Breast epithelium (tissue), 3 donors: ENCODE measurements around the gene PLP1. TPM values are rescaled to one million over a fixed set of nuclear protein-coding genes. Genes with fewer than 3 reads are reported as not detected.

Experiments used
- total RNA-seq, 3 donors: library from RNA; depleted of rRNA; stranded (reverse); fragments of >200 nt; gene quantifications; one replicate each; pipeline ENCODE4 v1.1.0, GENCODE V29; 2016

The PLP1 gene
- total RNA-seq, 3 donors from 2014 or later: 1.3 to 3.4 (median 2.2) TPM

Other genes starting within 250 kb of the PLP1 start
- 100 to 1,000 TPM in 2 of 3 donors, 10 to 100 TPM in 1; 99.9 to 216 (median 113) TPM for gene TCEAL4, start 191.3 kb upstream of the PLP1 start, total RNA-seq
- gene TCEAL3, start 168.9 kb upstream of the PLP1 start, total RNA-seq: 10 to 100 TPM; 21.3 to 52.4 (median 41.6) TPM
- 100 to 1,000 TPM in 1 of 3 donors, 10 to 100 TPM in 2; 60.8 to 115 (median 76.4) TPM for gene TCEAL1, start 147.9 kb upstream of the PLP1 start, total RNA-seq
- gene MORF4L2, start 90.1 kb upstream of the PLP1 start, total RNA-seq: 100 to 1,000 TPM; 179 to 400 (median 296) TPM
- not detected for gene TMEM31, start 65.9 kb upstream of the PLP1 start, total RNA-seq
- 1 to 10 TPM; 1.3 to 3.4 (median 1.9) TPM for gene RAB9B, start 55.4 kb downstream of the PLP1 start, total RNA-seq
- gene TMSB15B, start 185.8 kb downstream of the PLP1 start, total RNA-seq: 1 to 10 TPM; 5.6 to 9.5 (median 5.6) TPM
- gene H2BW1, start 236.9 kb downstream of the PLP1 start, total RNA-seq: not detected